Activated CD8-positive, alpha-beta memory T cell treated with anti-CD3 and anti-CD28 coated beads for 48 hours (primary cell): Measurements from ENCODE around the gene PDE9A.

Experiments used
- DNase-seq, 3 experiments: peaks; one replicate each; pipeline ENCODE4 v3.0.0-alpha.2; 2020; ENCODE audit warnings: low read depth in 2 of 3, low spot score in 2 of 3

The PDE9A gene

GRCh38 chr21:42768324-42769121 lies 115.1 kb downstream of the PDE9A start:
- DNase-seq, result no peak

GRCh38 chr21:42769183-42769819 lies 115.9 kb downstream of the PDE9A start:
- DNase-seq, result no peak

- DNase-seq, result no peak
Observed at GRCh38 chr21:42769820-42770716, 116.6 kb downstream of the PDE9A start.

GRCh38 chr21:42770717-42771502 lies 117.5 kb downstream of the PDE9A start:
- no peak for DNase-seq

- DNase-seq, result no peak
Observed at GRCh38 chr21:42771503-42771805, 118.0 kb downstream of the PDE9A start.

- no peak for DNase-seq
Observed at GRCh38 chr21:42775123-42775522, 121.7 kb downstream of the PDE9A start.

GRCh38 chr21:42775891-42776290 lies 122.5 kb downstream of the PDE9A start:
- no peak for DNase-seq

- no peak for DNase-seq
Observed at GRCh38 chr21:42777064-42777756, 123.8 kb downstream of the PDE9A start.

GRCh38 chr21:42777757-42778344 lies 124.4 kb downstream of the PDE9A start:
- DNase-seq, result no peak

- DNase-seq, result no peak
Observed at GRCh38 chr21:42779431-42779861, 126.0 kb downstream of the PDE9A start.

GRCh38 chr21:42780617-42781016 lies 127.2 kb downstream of the PDE9A start:
- DNase-seq, result no peak

- DNase-seq, result no peak
Observed at GRCh38 chr21:42781150-42781970, 127.9 kb downstream of the PDE9A start.

- DNase-seq, result no peak
Observed at GRCh38 chr21:42781971-42782722, 128.7 kb downstream of the PDE9A start.

GRCh38 chr21:42782723-42783242 lies 129.4 kb downstream of the PDE9A start:
- no peak for DNase-seq

- DNase-seq, result no peak
Observed at GRCh38 chr21:42784276-42784675, 130.9 kb downstream of the PDE9A start.

GRCh38 chr21:42784896-42785451 lies 131.6 kb downstream of the PDE9A start:
- no peak for DNase-seq

GRCh38 chr21:42785666-42786427 lies 132.4 kb downstream of the PDE9A start:
- DNase-seq, result no peak
